HG02759 (cell line): ENCODE data around the gene COL18A1.
"Not testable (repeated sequence)": the region's sequence is repeated elsewhere in the genome, so short reads cannot be mapped to it uniquely, and the experiment has no call there.

Experiments
- ATAC-seq: cut with Tn5 transposase; IDR thresholded peaks from one replicate; pipeline ENCODE4 v1.9.1; 2021; ENCODE audit warnings: mild to moderate bottlenecking, moderate library complexity; ENCODE audit not compliant: unreplicated experiment

COL18A1 gene

GRCh38 chr21:45501081-45502005 is 96.4 kb downstream of the COL18A1 start:
- ATAC-seq = not testable (repeated sequence)

GRCh38 chr21:45502006-45502345 is 97.0 kb downstream of the COL18A1 start:
- no peak for ATAC-seq

- no peak for ATAC-seq
These were observed 97.6 kb downstream of the COL18A1 start for GRCh38 chr21:45502600-45502999.

- ATAC-seq = not testable (repeated sequence)
These were observed 98.3 kb downstream of the COL18A1 start for GRCh38 chr21:45503226-45503625.

- no peak for ATAC-seq
These were observed 99.1 kb downstream of the COL18A1 start for GRCh38 chr21:45504021-45504515.

- no peak for ATAC-seq
These were observed 99.8 kb downstream of the COL18A1 start for GRCh38 chr21:45504516-45505415.

GRCh38 chr21:45505416-45506021 is 100.6 kb downstream of the COL18A1 start:
- no peak for ATAC-seq

GRCh38 chr21:45506241-45506817 is 101.4 kb downstream of the COL18A1 start:
- no peak for ATAC-seq

- ATAC-seq = no peak
These were observed 102.0 kb downstream of the COL18A1 start for GRCh38 chr21:45506836-45507522.

- no peak for ATAC-seq
These were observed 102.5 kb downstream of the COL18A1 start for GRCh38 chr21:45507523-45507875.

GRCh38 chr21:45507888-45508508 is 103.0 kb downstream of the COL18A1 start:
- no peak for ATAC-seq

GRCh38 chr21:45508607-45509565 is 103.9 kb downstream of the COL18A1 start:
- no peak for ATAC-seq

- ATAC-seq = no peak
These were observed 104.9 kb downstream of the COL18A1 start for GRCh38 chr21:45509566-45510465.

GRCh38 chr21:45510466-45510955 is 105.5 kb downstream of the COL18A1 start:
- no peak for ATAC-seq

GRCh38 chr21:45511007-45511406 is 106.0 kb downstream of the COL18A1 start:
- ATAC-seq = no peak

- ATAC-seq = no peak
These were observed 106.9 kb downstream of the COL18A1 start for GRCh38 chr21:45511661-45512431.

- no peak for ATAC-seq
These were observed 107.6 kb downstream of the COL18A1 start for GRCh38 chr21:45512626-45513002.
